Endothelial cell of umbilical vein (primary cell): Measurements from ENCODE around the gene EPSTI1. TPM values are rescaled to one million over a fixed set of nuclear protein-coding genes. Genes with fewer than 3 reads are reported as not detected.

Experiments used
- BruUV-seq: library from RNA; stranded (reverse); fragments of 400-500 nt; replicated peaks from 2 replicates; lab custom pipeline; 2021; lab: Mats Ljungman, UMichigan
- CTCF ChIA-PET: fragments of 300-600, 350-600 bp; sonication (Branson Sonifier 250); formaldehyde crosslinking; loops from one replicate; lab custom pipeline; 2021; ENCODE audit warnings: antibody characterized with exemption, inconsistent platforms; lab: Charles Lee
- POLR2A ChIA-PET: fragments of 300-600, 350-600 bp; sonication (Branson Sonifier 250); formaldehyde crosslinking; loops from one replicate; lab custom pipeline; 2021; ENCODE audit warnings: antibody characterized with exemption, inconsistent platforms; lab: Charles Lee
- DNase-seq: peaks from one replicate; pipeline ENCODE4 v3.0.0-alpha.2; 2011; ENCODE audit warnings: low read depth, low spot score
- FAIRE-seq: peaks from 2 replicates; lab custom pipeline; 2011; peaks lifted over from hg19 to GRCh38; lab: Jason Lieb, UNC
- H2AFZ ChIP-seq: 2 replicates; pipeline ENCODE4 v1.6.0; 2012; ENCODE audit warnings: low read depth, low read length, control low read depth, inconsistent platforms
- H3K27ac ChIP-seq: 2 replicates; pipeline ENCODE4 v1.5.1; 2011; ENCODE audit warnings: low read depth, mild to moderate bottlenecking, control low read depth, low read length, moderate library complexity; ENCODE audit not compliant: insufficient read depth
- H3K27me3 ChIP-seq, 2 experiments: 2 replicates each; pipeline versions ENCODE4 v1.6.0 to v1.6.1; 2011; ENCODE audit warnings: low read length in 2 of 2, mixed read lengths in 1 of 2; ENCODE audit not compliant: control insufficient read depth in 2 of 2, insufficient read depth in 2 of 2
- H3K36me3 ChIP-seq, 2 experiments: 2 replicates in 1 of 2; 3 replicates in 1 of 2; pipeline ENCODE4 v1.5.1; 2011; ENCODE audit warnings: low read length in 2 of 2, mild to moderate bottlenecking in 1 of 2, moderate library complexity in 1 of 2; ENCODE audit not compliant: control insufficient read depth in 2 of 2, insufficient read depth in 2 of 2; ENCODE audit errors: extremely low read depth in 1 of 2
- H3K4me1 ChIP-seq: 3 replicates; pipeline ENCODE4 v1.5.1; 2011; ENCODE audit warnings: mild to moderate bottlenecking, low read length; ENCODE audit not compliant: control insufficient read depth, insufficient read depth; ENCODE audit errors: extremely low read depth
- H3K4me2 ChIP-seq: 2 replicates; pipeline ENCODE4 v1.6.1; 2011; ENCODE audit warnings: low read length, control low read depth, mixed read lengths; ENCODE audit not compliant: insufficient read depth
- H3K4me3 ChIP-seq, 3 experiments: fragments of 200-600 bp in 1 of 3; sonication (generic), shearing (Covaris generic) in 1 of 3; replicated peaks in 1 of 3; 2 replicates each; pipeline ENCODE4 v1.5.1; 2011 to 2016; ENCODE audit warnings: control low read depth in 3 of 3, low read length in 3 of 3, mild to moderate bottlenecking in 2 of 3, inconsistent platforms in 1 of 3, low read depth in 1 of 3, moderate library complexity in 1 of 3; ENCODE audit not compliant: insufficient read depth in 1 of 3
- H3K79me2 ChIP-seq: 2 replicates; pipeline ENCODE4 v1.6.0; 2012; ENCODE audit warnings: low read length, inconsistent platforms; ENCODE audit not compliant: control insufficient read depth, insufficient read depth
- H3K9ac ChIP-seq: replicated peaks from 2 replicates; pipeline ENCODE3; 2011; ENCODE audit warnings: low read length, control low read depth; ENCODE audit not compliant: insufficient read depth; ENCODE audit errors: extremely low read depth
- H3K9me1 ChIP-seq: replicated peaks from 3 replicates; pipeline ENCODE4 v1.6.0; 2011; ENCODE audit warnings: mild to moderate bottlenecking, low read length; ENCODE audit not compliant: control insufficient read depth, insufficient read depth; ENCODE audit errors: extremely low read depth
- H3K9me3 ChIP-seq: replicated peaks from 2 replicates; pipeline ENCODE4 v1.5.1; 2012; ENCODE audit warnings: low read length, inconsistent platforms; ENCODE audit not compliant: control insufficient read depth, insufficient read depth
- H4K20me1 ChIP-seq: replicated peaks from 2 replicates; pipeline ENCODE3; 2011; ENCODE audit warnings: mild to moderate bottlenecking, low read length; ENCODE audit not compliant: control insufficient read depth, insufficient read depth; ENCODE audit errors: extremely low read depth
- FOS ChIP-seq: IDR thresholded peaks from 2 replicates; pipeline ENCODE4 v1.6.1; 2011; ENCODE audit warnings: mild to moderate bottlenecking, low read length, moderate library complexity, borderline replicate concordance; ENCODE audit not compliant: insufficient read depth
- MYC ChIP-seq: IDR thresholded peaks from one replicate; pipeline ENCODE4 v1.6.1; 2011; ENCODE audit warnings: mild to moderate bottlenecking, low read depth, low read length
- POLR2AphosphoS5 ChIP-seq: IDR thresholded peaks from 2 replicates; pipeline ENCODE4 v1.6.1; 2012; ENCODE audit warnings: low read depth, mild to moderate bottlenecking, control low read depth, low read length, moderate library complexity; ENCODE audit not compliant: insufficient read depth
- dilution Hi-C: fragments of 300-500 bp; cut with MboI; formaldehyde crosslinking; loops from one replicate; pipeline ENCODE4 v1.15.0; 2019; ENCODE audit warnings: low sequenced_read_pairs; ENCODE audit not compliant: extremely low pct_ligation_motif_present
- intact Hi-C: fragments of 100-400 bp; cut with micrococcal nuclease; formaldehyde crosslinking; loops from one replicate; pipeline ENCODE4 v1.10.0; 2022
- polyA plus RNA-seq, 4 experiments: library from polyadenylated mRNA; depleted of rRNA in 3 of 4; stranded (reverse) in 3 of 4; unstranded in 1 of 4; fragments of >200 nt; gene quantifications; 2 replicates each; pipeline versions ENCODE4 v1.2.1 to v1.2.3, GENCODE V29; 2011 to 2012; ENCODE audit warnings: missing spikeins in 1 of 4
- total RNA-seq: library from RNA; stranded (reverse); gene quantifications from 2 replicates; pipeline ENCODE4 v1.2.3, GENCODE V29; 2021
- TF ChIP-seq, protein P1 (sequence below): IDR thresholded peaks from 2 replicates; pipeline ENCODE4 v1.6.1; 2011; ENCODE audit not compliant: insufficient read depth, insufficient read length
- TF ChIP-seq, protein P2 (sequence below), 2 donors: IDR thresholded peaks; 1 replicate in 1 of 2; 2 replicates in 1 of 2; pipeline ENCODE4 v1.5.1; 2011; ENCODE audit warnings: low read length in 2 of 2, mild to moderate bottlenecking in 2 of 2, moderate library complexity in 2 of 2, control low read depth in 1 of 2, inconsistent platforms in 1 of 2, low read depth in 1 of 2; ENCODE audit not compliant: insufficient read depth in 1 of 2; ENCODE audit errors: extremely low read depth in 1 of 2

The EPSTI1 gene
- total and polyA plus RNA-seq, 2 donors (not counting 3 experiments of a cell fraction or from before 2014, with no cell fraction given): 0.77 to 3.1 TPM

DNA sequence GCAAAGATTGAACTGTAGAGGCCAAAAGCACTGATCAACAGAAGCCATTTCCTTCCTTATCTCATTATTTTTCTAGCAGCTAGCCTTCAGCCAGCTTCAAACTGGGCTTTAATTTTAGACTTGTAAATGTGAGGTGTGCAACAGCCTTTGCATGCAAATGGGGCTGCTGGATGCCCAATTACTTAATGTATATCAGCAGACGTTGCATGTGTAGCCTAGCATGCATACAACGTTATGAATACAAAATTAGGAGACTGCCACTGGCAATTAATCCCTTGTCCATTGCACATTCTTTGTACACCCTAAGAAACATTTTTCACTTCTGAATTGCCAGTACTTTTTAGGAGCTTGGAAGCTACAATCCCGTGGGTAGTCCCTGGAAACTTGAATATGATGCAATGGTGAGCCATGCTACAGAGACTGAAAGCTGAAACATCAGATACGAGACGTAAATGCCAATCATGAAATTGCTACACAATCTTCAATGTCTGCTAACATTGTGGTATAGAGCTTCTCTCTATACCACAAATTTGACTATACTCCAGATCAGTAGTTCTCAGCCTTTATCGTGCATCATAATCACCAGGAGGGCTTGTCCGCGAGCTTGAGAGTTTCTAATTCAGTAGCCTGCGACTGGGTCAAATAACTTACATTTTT lies 20.2 kb downstream of the EPSTI1 start:
- DNase-seq (no peak), FAIRE-seq (no peak)
- Histone ChIP-seq H2AFZ (no peak overlapping the region), H3K9me3 (no peaks in the 10 kb centered on the region), H3K27me3 (no peaks in the 10 kb centered on the region), H3K36me3 (no peaks in the 10 kb centered on the region), H4K20me1 (no peaks in the 10 kb centered on the region), H3K27ac (no peak overlapping the region), H3K9ac (no peak overlapping the region), H3K4me2 (no peak overlapping the region), H3K9me1 (no peaks in the 10 kb centered on the region), H3K4me3 (no peak overlapping the region), H3K79me2 (no peaks in the 10 kb centered on the region), H3K4me1 (no peaks in the 10 kb centered on the region)
- ChIA-PET POLR2A (no interaction called here), CTCF (interaction anchor here (0.9 to 1.8 kb wide), 14 partner anchors 8 to 904 kb away, joined by 3 to 7 read pairs (median 4); partner anchors contain the start of genes DNAJC15 and EPSTI1)
- no TSS peak for BruUV-seq
- TF ChIP-seq, protein P1, sequence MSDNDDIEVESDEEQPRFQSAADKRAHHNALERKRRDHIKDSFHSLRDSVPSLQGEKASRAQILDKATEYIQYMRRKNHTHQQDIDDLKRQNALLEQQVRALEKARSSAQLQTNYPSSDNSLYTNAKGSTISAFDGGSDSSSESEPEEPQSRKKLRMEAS: no peak
- no peak for TF ChIP-seq MYC
- no peak for TF ChIP-seq FOS
- intact Hi-C loops: loop anchor here (2.0 to 5.0 kb wide), 2 partner anchors 815 to 903 kb away; partner anchors contain the start of gene ENOX1
- dilution Hi-C loops: no loop called here

DNA sequence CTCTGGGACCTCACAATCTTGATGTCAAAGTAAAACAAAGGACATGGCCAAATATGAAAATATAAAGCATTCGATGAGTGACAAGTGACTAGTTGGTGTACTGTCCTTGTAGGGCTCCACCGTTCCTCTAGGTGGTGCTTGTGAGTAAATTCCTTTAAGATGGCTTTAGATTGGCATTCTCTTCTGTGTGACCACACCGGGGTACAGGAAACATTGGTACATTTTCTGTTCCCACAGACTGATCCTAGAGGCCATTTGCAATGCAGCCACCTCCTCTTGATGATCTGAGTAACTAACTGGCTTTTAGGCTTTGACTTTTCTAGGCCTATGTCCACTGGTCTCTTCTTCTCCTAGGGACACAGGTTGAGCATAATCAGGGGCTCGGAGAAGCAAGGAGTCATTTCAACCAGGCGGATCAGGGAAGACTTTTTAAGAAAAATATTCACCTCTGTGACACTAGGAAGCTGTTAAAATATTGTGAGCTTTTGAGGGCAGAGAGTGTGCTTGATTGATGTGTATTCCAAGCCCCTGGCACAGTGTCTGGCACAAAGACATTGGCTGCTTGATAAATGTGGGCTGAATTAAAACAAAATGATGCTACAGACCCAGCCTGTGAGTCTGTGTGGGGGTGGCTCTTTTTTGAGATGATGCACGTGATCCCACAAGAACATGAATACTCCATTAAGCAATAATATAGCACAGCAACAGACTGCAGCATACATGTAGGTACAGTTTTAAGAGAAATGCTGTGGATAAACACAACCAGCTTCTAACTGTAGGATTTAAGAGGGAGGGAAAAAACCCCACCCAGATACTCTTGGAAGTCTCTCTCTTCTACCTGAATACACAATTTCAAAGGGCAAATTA lies 21.0 kb downstream of the EPSTI1 start:
- Histone ChIP-seq H3K79me2 (no peaks in the 10 kb centered on the region), H3K27me3 (no peaks in the 10 kb centered on the region), H3K27ac (no peak overlapping the region), H3K4me1 (no peaks in the 10 kb centered on the region), H3K4me2 (no peak overlapping the region), H3K9me3 (no peaks in the 10 kb centered on the region), H4K20me1 (no peaks in the 10 kb centered on the region), H3K9ac (no peak overlapping the region), H3K36me3 (no peaks in the 10 kb centered on the region), H3K9me1 (no peaks in the 10 kb centered on the region), H2AFZ (peak overlapping the region; percentile 17), H3K4me3 (no peak overlapping the region)
- TF ChIP-seq, protein P2, sequence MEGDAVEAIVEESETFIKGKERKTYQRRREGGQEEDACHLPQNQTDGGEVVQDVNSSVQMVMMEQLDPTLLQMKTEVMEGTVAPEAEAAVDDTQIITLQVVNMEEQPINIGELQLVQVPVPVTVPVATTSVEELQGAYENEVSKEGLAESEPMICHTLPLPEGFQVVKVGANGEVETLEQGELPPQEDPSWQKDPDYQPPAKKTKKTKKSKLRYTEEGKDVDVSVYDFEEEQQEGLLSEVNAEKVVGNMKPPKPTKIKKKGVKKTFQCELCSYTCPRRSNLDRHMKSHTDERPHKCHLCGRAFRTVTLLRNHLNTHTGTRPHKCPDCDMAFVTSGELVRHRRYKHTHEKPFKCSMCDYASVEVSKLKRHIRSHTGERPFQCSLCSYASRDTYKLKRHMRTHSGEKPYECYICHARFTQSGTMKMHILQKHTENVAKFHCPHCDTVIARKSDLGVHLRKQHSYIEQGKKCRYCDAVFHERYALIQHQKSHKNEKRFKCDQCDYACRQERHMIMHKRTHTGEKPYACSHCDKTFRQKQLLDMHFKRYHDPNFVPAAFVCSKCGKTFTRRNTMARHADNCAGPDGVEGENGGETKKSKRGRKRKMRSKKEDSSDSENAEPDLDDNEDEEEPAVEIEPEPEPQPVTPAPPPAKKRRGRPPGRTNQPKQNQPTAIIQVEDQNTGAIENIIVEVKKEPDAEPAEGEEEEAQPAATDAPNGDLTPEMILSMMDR (IDR thresholded peaks at IDR 0.05; ENCODE audit: extremely low read depth in 1 of 2, insufficient read depth in 1 of 2, low read depth in 1 of 2, low read length in 2 of 2): peak; percentile 66 to 71
- TF ChIP-seq POLR2AphosphoS5: no peak
- BruUV-seq: no TSS peak
- ChIA-PET POLR2A (no interaction called here), CTCF (interaction anchor here (0.9 to 1.8 kb wide), 10 partner anchors 10 to 833 kb away, joined by 3 to 7 read pairs (median 4); partner anchors contain the start of gene EPSTI1)
- FAIRE-seq: peak; percentile 85
- dilution Hi-C loops (no loop called here), intact Hi-C loops (loop anchor here (2.0 to 5.0 kb wide), 2 partner anchors 816 to 904 kb away; partner anchors contain the start of gene ENOX1)
- DNase-seq: peak; percentile 59
